Inflammatory macrophage (primary cell): ENCODE data around the gene MAPKAP1.

Experiments used
- DNase-seq, 2 donors: peaks; one replicate each; pipeline ENCODE4 v3.0.0-alpha.2; 2020 to 2022

Gene MAPKAP1

DNA sequence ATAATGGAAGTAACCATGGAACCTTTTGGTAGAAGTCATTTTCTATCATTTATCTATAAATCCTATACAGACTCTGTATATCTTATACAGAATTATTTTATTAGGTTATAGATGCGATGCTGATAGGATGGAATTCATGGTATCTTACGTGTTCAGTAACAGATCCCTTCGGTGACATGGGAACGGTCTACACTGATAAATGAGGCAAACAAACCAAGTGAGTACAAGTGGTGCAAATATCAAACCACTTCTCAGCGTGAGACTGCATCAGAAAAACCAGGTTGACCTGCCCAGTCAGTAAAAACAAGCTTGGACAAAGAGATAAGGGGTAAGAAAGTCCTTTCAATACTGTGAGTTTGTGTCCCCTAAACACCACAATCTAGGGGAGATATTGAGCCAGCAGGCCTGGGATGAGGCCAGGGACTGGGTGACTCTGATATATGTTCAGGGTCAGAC lies 229.9 kb downstream of the MAPKAP1 start:
- no peak for DNase-seq

DNA sequence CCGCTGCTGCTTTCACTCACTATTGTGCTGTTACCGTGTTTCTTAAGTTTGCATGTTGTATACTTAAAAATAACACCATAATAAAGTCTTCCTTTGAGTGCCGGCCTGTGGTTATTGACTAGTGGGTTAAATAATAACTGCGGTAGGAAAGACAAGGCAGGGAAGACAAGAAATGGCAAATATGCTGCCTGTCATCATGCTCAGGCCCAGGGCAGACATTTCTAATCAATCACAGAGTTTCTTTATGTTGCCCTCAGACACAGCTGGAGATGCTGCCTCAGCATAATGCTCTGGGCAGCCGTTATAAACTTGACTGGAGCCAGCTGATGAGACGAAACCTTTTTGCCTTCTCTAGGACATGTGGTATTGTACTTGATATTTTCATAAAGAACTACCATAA lies 230.4 kb downstream of the MAPKAP1 start:
- DNase-seq: no peak

DNA sequence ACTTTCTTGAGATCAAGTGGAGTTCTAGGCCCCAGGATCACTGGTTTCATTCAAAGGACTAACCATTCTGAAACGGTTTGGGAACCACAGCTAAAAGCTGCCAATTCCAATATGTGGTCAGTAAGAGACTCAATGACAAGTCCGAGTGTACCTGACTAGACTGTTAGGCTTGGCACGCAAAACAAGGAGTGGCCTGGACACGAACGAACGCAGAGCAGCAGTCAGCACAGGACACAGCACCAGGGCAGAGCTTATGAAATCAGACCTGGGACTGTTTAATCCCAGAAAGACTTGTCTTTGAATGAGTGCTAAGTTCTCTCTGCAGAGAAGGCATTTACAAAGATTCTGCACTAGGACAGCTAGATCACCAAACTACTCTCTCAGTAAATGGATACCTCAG lies 231.6 kb downstream of the MAPKAP1 start:
- no peak for DNase-seq

DNA sequence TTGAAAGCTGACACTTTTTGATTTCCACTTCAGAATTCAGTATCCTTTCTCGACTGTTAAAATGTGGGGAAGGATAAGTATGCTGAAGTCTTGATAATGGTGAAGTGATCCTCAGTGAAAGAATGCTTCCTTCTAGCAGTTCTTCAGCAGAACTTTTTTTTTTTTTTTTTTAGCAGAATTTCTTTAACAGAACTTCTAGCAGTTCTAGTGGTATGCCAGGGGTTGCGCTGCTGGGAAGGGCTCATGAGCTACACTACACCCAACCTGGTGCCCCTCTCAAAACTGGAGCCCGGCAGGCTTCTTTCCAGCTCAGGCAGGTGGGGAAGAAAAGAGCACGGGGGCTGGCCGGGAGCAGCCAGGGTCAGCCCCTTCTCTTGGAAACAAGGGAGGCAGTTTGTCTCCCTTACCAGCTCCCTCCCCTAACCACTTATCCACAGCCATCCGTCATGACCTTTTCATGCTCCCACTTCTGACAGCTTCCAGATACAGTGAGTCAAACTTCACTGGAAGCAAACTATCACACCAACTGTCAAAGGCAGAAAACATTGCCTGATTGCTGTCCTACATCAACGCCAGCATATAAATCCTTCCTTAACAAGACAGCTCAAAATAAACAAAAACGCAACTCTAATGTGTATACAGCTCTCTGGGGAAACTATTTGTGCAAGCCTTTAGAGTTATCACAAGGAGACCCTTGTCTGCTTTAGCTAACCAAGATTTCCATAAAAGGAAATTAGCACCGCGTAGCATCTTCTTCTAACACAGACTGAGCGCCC lies 233.9 kb downstream of the MAPKAP1 start:
- DNase-seq: no peak

DNA sequence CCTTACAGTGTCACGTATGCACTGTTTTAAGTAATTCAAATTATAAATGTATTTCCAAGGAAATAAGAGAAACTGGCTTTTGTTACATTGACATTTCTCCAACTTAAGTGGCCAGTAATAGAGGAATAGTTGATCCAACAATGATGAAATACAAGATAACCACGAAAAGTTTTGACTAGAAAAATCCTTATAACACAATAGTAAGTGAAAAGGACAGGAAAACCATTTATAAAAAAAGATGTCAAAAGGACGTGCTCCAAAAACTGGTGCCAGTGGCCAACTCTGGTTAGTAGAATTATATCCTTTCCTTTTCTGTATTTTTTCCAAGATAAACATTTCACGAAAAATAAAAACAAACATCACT lies 234.5 kb downstream of the MAPKAP1 start:
- DNase-seq: no peak

DNA sequence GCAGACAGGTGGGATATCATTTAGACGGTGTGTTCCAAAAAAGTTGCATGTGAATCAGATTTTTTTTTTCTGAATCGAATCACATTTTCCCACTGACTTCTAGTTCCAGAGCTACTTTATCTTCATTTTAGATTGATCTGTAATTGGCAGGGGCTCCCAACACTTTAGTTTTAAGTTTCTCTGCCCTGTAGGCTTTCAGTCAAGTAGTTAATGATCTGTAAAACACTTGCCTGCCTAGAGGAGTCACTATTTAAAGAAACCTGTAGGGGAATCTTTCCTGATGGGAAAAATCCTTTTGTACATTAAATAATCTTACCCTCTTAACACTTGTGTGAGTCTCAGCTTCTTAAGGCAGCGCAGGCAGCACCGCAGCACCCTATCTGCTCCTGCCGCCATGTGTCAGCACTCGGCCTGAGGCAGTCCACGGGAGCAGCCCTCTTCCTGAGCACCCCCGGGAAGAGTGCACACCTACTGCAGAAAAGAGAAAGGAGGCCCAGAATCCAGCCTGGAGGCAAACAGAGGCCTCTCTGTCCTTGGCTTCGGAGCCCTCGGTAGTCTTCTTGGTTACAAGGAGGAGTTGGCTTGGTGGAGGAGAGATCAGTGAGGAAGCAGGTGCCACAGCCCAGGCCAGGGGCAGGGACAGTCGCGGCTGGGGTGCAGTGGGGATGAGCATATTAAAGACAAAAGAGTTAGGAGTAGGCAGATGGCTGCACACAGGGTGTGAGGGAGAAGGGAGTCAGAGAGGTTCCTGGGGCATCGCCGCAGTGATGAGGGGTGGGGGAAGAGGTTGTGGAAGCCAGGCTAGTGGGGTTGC lies 236.0 kb downstream of the MAPKAP1 start:
- DNase-seq: no peak

DNA sequence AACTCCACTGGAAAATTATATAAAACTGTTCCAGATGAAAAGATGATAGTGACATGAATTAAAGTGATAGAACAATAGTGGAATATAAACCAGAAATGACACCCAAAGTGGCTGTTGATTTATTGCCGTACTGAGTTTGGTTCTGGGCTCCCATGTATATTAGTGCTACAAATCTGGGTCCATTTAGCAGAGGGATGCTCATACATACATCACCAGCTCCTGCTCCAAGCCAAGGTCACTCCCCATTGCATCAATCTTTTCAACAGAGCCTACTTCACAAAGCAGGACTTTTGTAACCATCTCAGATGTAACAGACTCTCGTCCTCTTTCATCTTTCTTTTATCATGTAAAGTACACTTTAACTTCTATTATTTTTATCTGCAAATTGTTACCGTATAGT lies 236.8 kb downstream of the MAPKAP1 start:
- DNase-seq: no peak

DNA sequence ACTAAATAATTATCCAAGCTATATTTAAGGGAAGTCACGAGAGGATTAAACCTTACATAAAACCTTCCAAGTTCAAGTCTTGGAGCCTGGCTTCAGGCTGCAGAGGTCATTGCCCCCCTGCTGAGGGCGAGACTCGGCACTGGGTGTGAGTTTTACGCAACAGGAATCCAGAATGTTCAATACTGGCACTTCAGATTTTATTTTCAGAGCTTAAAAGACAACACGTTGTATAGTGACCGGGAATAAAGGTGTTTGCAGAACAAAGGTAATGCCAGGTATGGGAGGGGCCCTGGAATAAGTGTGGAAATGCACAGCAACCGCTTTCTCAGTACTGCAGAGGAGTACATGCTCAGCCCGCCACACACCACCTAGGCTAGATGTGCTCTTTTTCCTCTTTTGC lies 238.4 kb downstream of the MAPKAP1 start:
- no peak for DNase-seq

DNA sequence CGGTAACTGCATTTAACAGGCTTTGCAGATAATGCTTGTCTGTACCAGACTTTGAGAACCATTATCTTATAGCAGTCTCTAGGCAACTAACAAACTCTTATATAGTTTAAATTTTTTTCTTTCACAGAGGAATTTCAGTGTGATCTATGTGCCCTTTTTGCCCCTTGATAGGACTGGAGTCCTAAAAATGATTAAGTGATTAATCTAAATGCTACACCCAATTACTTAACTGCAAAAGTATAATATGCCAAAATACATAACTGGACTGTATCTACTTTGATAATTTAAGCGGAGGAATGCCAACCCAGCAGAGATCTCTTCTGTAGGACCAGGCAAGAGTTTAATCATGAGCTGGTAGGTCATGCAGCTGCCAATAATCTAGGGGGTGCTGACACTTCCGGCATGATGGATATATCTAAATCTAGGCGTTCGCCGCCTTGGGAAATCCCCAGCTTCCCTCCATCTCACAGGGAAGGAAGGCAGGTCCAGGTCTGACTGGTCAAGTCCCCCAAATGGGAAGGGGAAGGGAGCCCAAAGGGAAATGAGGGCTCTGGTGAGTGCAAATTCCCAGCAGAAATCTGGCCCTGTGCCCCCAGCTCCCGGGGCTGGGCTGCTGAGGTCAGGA lies 239.8 kb downstream of the MAPKAP1 start:
- no peak for DNase-seq

DNA sequence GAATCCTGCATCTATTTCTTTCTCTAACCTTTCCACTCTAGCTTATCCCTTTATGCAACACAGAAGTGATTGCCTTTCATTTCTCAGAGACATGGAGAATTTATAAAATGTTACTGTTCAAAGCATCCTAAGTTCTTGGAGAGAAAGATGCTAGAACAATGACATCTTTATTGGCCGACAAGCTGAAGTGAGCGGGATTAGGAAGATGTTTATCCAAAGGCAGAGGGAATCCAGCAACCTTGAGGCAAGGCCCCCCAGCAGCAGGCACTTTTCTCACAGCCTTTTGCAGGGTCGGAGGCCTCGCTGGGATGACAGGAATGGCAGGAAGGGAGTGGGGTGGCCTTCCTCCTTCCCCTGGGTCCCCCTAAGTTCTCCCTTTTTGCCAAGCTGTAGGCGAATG lies 240.6 kb downstream of the MAPKAP1 start:
- no peak for DNase-seq

DNA sequence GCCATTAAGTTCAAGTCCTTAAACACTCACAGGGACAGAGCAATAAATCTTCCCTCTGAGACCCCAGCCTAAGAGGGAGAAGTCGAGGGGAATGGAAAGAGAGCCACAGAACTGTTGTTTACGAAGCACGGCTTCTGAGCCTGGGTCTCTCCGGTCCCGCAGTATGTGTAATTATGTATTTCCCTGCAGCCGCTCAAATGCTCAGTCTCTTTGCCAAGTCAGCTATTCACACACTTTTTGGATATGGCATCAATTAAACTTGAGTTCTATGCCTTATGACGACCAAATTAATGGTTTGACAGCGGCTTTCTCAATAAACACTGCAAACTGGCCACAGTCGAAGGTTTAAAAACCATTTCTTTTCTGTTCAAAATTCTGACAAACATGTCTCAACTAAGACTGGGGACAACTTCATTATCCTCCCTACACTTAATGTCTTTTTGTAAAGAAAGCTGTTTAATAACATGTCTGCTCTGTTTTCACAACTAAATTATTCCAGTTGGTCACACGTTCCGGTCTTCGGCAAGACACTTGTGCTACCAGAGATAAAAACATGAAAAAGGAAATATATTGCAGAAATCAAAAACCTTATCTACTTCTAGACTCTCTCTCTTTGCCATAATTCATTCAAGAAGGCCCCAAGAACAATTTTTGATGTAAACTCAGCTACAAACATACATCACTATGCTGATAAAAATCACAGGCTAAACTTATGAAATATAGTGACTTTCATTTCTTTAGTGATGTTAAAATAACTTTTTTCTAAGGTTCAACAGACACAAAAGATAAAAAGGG lies 242.2 kb downstream of the MAPKAP1 start:
- no peak for DNase-seq

DNA sequence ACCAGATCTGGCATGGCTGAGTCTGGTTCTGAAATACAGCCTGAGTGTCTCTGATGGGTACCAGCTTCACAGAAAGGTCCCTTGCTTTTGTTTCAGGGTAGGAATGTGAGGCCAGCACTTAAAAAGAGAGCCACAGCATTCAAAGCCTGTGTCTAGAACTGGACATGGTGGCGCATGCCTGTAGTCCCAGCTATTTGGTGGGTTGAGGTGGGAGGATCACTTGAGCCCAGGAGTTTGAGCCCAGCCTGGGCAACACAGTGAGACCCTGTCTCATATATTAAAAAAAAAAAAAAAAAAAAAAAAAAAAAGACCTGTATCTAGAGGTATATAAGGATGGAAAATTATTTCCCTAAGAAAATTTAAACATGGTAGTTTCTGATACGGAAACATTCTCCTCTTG lies 243.1 kb downstream of the MAPKAP1 start:
- DNase-seq: no peak

DNA sequence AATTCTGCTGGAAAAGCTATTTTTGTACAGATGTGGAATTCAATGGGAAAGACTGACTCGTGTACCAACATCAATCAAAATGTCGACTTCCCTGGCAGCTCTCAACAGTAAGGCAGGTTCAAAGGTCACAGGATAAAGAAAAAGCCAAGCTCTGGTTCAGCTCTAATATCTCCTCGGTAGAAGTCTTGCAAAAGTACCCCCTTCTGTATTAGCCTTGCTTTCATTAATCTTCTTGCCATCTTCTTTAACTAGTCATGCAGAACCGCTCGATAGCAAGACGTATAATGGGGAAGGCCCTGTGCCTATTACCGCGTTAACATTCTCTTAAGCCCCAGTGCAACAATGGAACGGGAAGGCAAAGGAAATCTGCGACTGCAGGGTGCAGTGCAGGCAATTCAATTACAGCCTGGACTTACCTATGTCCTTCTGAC lies 244.1 kb downstream of the MAPKAP1 start:
- no peak for DNase-seq

DNA sequence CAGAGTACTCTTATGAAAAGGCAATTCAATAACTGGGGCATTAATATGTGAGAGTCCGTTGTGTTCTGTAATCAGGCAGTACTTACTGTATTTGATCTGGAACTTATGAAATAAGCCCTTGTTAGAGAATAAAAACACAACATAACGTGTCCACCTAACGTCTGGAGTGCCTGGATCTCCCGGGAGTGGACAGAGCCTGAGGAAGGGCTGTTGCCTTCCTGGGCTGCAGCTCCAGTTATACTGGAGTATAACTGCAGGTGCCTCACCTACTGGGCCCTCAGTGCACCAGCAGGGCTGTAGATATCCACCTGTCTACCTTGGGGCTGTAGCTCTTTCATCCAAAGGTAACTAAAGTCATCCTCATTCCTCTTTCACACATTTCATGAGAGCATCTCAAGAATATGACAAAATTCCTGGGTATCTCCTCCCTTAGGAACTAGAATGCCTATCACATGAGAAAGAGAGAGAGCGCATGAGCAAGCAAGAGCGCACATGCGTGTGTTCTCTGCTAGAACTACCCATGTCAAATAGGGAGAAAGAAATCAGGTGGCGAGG lies 245.3 kb downstream of the MAPKAP1 start:
- DNase-seq: no peak

DNA sequence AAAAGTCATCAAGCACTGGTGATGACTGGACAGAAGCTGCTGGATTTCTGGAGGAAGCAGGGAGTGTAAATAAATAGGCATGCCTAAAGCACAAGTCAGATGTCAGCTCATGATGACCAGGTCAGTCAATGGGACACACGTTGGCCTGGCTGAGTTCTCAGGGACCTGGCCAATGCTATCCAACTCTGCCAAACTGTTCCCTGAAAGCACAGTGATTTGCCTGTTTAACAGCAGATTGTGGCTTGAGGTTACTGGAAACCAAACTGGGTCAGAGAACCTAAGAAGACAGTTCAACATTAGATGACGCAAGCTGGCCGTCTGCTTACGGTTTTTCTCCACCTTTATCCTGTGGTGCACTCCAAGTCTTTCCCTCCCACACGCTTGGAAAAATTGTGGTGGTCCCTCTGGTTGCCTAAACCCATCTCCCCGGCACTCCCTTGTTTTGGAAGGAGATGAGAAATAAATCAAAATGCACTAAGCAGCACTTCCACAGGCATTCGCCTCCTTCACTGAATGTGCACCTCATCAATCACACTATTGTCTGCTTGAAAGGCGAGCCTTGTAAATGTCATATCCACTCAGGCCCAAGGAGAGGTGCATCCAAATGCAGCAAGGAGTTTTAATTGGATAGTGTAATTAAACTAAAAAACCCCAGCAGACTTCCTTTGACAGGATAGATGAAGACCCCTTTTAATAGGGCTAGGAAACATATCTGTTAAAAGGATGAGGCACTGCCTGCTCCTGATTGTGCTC lies 245.9 kb downstream of the MAPKAP1 start:
- no peak for DNase-seq

DNA sequence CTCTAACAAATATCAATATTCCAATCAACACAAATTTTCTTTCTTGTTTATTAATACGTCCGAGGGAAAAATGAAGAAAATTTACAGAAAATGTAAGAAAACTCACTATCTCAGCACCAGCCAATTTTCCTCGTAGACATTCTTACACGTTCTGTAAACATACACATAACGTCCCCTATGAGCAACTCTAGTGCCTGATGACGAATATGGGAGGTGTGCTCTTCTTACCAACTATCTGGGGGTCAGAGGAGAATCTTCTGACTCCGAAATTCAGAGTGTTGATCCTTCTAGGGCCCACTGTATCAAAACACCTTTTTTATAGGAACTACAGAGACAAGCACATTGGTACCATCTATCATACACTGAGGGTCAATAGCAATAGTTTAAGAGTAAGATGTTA lies 246.7 kb downstream of the MAPKAP1 start:
- DNase-seq: no peak

DNA sequence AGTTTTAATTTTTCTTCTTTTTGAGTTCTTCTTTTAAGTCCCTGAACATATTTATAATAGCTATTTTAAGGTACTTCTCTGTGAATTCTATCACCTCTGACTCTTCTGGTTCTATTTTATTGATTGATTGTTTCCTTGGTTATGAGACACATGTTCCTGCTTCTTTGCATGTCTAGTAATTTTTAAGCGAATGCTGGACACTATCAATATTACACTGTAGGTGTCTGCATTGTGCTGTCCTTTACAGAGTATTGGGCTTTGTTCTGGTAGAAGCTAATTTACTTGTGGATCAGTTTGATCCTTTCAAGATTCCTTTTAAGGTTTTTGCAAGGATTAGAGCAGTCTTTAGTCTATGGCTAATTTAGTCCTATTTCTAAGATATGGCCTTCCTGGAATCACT lies 249.7 kb downstream of the MAPKAP1 start:
- no peak for DNase-seq

DNA sequence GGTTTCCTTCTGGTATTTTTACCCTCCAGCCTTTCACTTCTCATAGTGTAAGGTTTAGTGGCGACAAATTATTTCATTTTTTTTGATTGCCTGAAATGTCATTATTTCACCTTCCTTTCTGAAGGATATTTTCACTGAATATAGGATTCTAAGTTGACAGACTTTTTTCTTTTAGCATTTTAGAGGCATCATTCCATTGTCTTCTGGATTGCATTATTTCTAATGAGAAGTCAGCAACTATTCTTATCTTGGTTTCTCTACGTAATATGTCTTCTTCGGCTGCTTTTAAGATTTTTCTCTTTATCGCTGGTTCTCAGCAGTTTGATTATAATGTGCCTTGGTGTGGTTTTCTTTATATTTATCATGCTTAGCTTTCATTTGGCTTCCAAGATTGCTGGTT lies 251.1 kb downstream of the MAPKAP1 start:
- DNase-seq: no peak

DNA sequence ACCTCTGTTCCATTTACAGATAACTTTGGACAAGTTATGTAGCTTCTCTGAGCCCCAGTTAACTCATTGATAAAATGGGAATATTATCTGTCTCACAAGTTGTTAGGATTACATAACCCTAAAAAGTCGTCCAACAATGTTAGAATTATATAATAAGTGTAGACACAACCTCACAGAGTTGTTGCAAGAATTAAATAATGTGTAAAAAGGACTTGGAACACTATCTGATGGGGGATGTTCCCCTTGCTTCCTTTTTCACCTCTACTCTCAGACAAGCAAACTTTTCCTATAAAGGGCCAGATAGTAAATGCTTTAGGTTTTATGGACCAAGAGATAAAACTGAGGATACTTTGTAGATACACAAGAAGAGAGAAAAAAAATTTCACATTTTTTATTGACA lies 251.9 kb downstream of the MAPKAP1 start:
- DNase-seq: no peak

DNA sequence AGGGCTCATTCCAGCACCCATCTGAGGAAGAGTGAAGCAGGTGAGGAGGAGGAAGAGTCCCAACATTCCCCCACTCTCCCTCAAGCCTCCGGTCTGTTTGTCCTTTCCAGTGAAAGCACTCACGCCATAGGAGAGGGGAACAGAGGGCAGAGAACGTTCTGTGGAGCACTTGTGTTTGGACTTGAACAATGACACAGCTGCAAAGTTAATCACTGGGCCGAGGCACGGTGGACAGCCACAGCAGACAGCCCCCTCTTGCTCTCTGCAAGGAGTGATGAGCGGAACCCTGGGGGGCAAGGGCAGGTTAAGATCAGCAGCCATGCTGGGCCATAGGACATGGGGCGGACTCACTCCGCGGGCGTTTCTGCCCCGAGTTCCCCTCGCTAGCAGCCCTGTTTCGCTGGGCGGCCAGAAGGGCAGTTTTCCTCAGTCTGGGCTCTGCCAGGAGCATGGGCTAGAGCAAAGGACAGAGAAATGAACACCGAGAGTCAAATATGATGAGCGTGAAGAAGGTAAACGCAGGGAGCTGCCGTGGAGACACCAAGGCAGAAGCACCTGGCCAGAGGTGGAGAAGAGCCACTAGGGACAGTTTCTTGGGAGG lies 259.7 kb downstream of the MAPKAP1 start:
- no peak for DNase-seq

DNA sequence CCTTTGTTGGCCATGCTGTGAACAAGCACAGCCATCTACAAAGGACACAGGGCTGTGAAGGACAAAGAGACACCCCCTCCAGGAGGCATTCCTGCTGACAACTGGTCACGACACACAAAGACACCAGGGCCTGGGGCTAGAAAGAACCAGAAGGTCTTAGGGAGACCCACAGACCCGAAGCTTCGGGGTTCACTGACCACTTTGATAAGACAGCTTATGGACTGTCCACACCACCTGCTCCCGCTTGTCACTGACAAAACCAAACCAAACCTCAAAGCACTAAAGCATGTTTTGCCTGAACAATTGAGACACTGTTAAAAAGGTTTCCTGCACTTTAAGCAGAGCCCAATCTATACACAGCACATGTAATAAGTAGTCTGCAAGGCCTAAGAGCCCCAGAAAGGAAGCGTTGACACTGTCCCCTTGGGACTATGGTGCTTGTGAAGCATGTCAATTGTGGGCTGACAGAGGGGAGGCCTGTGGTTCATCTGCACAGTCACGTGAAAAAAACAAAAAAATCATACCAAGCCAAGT lies 260.4 kb downstream of the MAPKAP1 start:
- no peak for DNase-seq
